ENCODE results near the gene KAT8. TPM values are rescaled to one million over a fixed set of nuclear protein-coding genes. Genes with fewer than 3 reads are reported as not detected.
A peak's percentile ranks its signal among the peaks of the same experiment; 100 is the strongest.

KAT8 gene
- total and polyA plus RNA-seq, 9 of the 15 experiments (the other 6 are each of a cell fraction or from before 2014, with no cell fraction given) = 10.0 to 98.5 (median 76.4) TPM

DNA sequence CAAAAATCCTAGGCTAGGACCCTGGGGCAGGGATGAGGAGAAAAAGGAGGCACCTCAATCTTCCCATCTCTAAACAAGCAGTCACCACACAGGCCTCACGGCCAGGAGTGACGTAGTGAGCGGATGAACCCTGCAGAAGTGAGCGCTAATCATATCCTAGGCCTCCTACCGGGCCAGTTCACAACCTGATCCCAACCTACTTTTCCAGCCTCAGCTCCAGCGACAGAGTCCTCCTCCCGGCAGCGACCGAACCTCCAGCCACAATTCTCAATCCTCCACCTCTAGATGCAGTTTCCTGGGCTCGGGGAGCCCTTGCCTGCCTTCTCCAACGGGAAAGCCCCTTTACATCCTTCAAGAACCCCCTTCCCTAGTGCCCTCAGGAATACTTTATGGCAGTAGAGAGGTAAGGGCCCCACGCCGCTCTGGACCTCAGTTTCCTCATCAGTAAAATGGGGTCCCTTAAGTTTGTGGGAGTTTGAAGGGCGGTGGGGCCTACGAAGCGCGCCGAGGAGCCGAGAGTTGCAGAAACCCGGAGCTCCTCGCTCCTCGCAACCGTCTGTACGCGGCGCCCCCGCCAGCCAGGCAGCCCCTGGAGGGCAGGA lies 44.8 kb upstream of the KAT8 start:
- ATAC-seq (peak; percentile 47), DNase-seq (ENCODE audit: extremely low read depth in 1 of 4, low spot score in 3 of 4) (peak; percentile 48 to 74 (median 56)), FAIRE-seq (peak; percentile 74)
- in situ Hi-C loops (cut with MboI) = no loop called here
- Histone ChIP-seq H3K4me2 (ENCODE audit: insufficient read depth, low read length) (peak overlapping the region; percentile 97), H3K9ac (ENCODE audit: insufficient read depth in 1 of 2, low read depth in 2 of 2, low read length in 2 of 2) (peak overlapping the region; percentile 86 to 94), H4K20me1 (replicated peaks; ENCODE audit: control insufficient read depth, insufficient read depth, low read length) (no peaks in the 10 kb centered on the region; the same call in 1 of the 2 replicates), H3K27me3 (ENCODE audit: control insufficient read depth in 2 of 2, insufficient read depth in 2 of 2, low read length in 2 of 2) (no peaks in the 10 kb centered on the region), H3K9me3 (replicated peaks; ENCODE audit: control insufficient read depth, insufficient read depth, low read depth, low read length) (no peaks in the 10 kb centered on the region), H3K9me1 (ENCODE audit: control insufficient read depth, insufficient read depth, low read length) (no peaks in the 10 kb centered on the region), H3K36me3 (ENCODE audit: control insufficient read depth, insufficient read depth, low read length) (peaks cover 20% of the 10 kb centered on the region), H2AFZ (ENCODE audit: low read depth, low read length) (peak overlapping the region; percentile 95), H3K4me3 (peak overlapping the region; percentile 79), H3K79me2 (ENCODE audit: control insufficient read depth, insufficient read depth, low read length) (peaks cover 68% of the 10 kb centered on the region), H3K4me1 (replicated peaks in 1 of 2; ENCODE audit: control insufficient read depth in 2 of 2, insufficient read depth in 2 of 2, low read length in 2 of 2) (peaks cover 11 to 22% of the 10 kb centered on the region in 2 experiments; a peak in 4 of 5 replicates), H3K27ac (ENCODE audit: extremely low read depth, low read depth, low read length) (peak overlapping the region; percentile 88)
- BruUV-seq (replicated peaks) = TSS peak; percentile 66
- ChIA-PET POLR2A (interaction anchor here (0.5 to 3.0 kb wide), 15 partner anchors 9 to 215 kb away, joined by 3 to 21 read pairs (median 3); partner anchors contain the start of genes FUS, HSD3B7 and STX4), CTCF (ENCODE audit: low intra/inter-chr PET ratio) (no interaction called here)
- intact Hi-C loops (cut with micrococcal nuclease) = loop anchor here (1.0 to 5.0 kb wide), 2 partner anchors 39 to 80 kb away; partner anchors contain the start of gene STX4
- whole genome bisulfite sequencing (ENCODE audit: insufficient coverage, low coverage, missing lambda C conversion rate) = under 1% methylated on average over 27 of the region's 27 CpGs
- TF ChIP-seq, protein P1, sequence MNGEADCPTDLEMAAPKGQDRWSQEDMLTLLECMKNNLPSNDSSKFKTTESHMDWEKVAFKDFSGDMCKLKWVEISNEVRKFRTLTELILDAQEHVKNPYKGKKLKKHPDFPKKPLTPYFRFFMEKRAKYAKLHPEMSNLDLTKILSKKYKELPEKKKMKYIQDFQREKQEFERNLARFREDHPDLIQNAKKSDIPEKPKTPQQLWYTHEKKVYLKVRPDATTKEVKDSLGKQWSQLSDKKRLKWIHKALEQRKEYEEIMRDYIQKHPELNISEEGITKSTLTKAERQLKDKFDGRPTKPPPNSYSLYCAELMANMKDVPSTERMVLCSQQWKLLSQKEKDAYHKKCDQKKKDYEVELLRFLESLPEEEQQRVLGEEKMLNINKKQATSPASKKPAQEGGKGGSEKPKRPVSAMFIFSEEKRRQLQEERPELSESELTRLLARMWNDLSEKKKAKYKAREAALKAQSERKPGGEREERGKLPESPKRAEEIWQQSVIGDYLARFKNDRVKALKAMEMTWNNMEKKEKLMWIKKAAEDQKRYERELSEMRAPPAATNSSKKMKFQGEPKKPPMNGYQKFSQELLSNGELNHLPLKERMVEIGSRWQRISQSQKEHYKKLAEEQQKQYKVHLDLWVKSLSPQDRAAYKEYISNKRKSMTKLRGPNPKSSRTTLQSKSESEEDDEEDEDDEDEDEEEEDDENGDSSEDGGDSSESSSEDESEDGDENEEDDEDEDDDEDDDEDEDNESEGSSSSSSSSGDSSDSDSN (IDR thresholded peaks at IDR 0.05; ENCODE audit: borderline replicate concordance in 1 of 2, low read depth in 2 of 2, low read length in 2 of 2) = peak; percentile 20 to 72; a peak in 2 of 4 replicates
- TF ChIP-seq RFX1 (IDR thresholded peaks at IDR 0.05) (no peak), ZNF263 (CRISPR knock-in tag; IDR thresholded peaks at IDR 0.05; ENCODE audit: borderline replicate concordance) (peak; percentile 23; the same call in 1 of the 2 replicates), TRIM24 (IDR thresholded peaks at IDR 0.05) (0 out of 4 replicates have a peak, but pooled peaks of 1 of the 2 experiments have one; percentile 7), HDAC2 (IDR thresholded peaks at IDR 0.05) (peak; percentile 69), CREB1 (IDR thresholded peaks at IDR 0.05) (no peak; the same call in none of the 2 replicates), CREB1 (CRISPR knock-in tag; IDR thresholded peaks at IDR 0.05) (peak; percentile 47), PML (IDR thresholded peaks at IDR 0.05; ENCODE audit: low read length) (no peak), TARDBP (IDR thresholded peaks at IDR 0.05) (no peak)
- TF ChIP-seq, protein P2, sequence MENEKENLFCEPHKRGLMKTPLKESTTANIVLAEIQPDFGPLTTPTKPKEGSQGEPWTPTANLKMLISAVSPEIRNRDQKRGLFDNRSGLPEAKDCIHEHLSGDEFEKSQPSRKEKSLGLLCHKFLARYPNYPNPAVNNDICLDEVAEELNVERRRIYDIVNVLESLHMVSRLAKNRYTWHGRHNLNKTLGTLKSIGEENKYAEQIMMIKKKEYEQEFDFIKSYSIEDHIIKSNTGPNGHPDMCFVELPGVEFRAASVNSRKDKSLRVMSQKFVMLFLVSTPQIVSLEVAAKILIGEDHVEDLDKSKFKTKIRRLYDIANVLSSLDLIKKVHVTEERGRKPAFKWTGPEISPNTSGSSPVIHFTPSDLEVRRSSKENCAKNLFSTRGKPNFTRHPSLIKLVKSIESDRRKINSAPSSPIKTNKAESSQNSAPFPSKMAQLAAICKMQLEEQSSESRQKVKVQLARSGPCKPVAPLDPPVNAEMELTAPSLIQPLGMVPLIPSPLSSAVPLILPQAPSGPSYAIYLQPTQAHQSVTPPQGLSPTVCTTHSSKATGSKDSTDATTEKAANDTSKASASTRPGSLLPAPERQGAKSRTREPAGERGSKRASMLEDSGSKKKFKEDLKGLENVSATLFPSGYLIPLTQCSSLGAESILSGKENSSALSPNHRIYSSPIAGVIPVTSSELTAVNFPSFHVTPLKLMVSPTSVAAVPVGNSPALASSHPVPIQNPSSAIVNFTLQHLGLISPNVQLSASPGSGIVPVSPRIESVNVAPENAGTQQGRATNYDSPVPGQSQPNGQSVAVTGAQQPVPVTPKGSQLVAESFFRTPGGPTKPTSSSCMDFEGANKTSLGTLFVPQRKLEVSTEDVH (IDR thresholded peaks at IDR 0.05; ENCODE audit: low read depth, partially characterized antibody) = peak; percentile 43
- TF ChIP-seq, protein P3, sequence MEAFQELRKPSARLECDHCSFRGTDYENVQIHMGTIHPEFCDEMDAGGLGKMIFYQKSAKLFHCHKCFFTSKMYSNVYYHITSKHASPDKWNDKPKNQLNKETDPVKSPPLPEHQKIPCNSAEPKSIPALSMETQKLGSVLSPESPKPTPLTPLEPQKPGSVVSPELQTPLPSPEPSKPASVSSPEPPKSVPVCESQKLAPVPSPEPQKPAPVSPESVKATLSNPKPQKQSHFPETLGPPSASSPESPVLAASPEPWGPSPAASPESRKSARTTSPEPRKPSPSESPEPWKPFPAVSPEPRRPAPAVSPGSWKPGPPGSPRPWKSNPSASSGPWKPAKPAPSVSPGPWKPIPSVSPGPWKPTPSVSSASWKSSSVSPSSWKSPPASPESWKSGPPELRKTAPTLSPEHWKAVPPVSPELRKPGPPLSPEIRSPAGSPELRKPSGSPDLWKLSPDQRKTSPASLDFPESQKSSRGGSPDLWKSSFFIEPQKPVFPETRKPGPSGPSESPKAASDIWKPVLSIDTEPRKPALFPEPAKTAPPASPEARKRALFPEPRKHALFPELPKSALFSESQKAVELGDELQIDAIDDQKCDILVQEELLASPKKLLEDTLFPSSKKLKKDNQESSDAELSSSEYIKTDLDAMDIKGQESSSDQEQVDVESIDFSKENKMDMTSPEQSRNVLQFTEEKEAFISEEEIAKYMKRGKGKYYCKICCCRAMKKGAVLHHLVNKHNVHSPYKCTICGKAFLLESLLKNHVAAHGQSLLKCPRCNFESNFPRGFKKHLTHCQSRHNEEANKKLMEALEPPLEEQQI (IDR thresholded peaks at IDR 0.05) = 0 out of 2 replicates have a peak, but pooled peaks have one; percentile 26
- TF ChIP-seq, protein P4, sequence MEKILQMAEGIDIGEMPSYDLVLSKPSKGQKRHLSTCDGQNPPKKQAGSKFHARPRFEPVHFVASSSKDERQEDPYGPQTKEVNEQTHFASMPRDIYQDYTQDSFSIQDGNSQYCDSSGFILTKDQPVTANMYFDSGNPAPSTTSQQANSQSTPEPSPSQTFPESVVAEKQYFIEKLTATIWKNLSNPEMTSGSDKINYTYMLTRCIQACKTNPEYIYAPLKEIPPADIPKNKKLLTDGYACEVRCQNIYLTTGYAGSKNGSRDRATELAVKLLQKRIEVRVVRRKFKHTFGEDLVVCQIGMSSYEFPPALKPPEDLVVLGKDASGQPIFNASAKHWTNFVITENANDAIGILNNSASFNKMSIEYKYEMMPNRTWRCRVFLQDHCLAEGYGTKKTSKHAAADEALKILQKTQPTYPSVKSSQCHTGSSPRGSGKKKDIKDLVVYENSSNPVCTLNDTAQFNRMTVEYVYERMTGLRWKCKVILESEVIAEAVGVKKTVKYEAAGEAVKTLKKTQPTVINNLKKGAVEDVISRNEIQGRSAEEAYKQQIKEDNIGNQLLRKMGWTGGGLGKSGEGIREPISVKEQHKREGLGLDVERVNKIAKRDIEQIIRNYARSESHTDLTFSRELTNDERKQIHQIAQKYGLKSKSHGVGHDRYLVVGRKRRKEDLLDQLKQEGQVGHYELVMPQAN (IDR thresholded peaks at IDR 0.05; ENCODE audit: borderline replicate concordance) = 0 out of 2 replicates have a peak, but pooled peaks have one; percentile 85
